ENCODE measurements around the gene SYT8.
A peak's percentile ranks its signal among the peaks of the same experiment; 100 is the strongest.

Gene SYT8

GRCh38 chr11:1823376-1824220 is 11.2 kb upstream of the SYT8 start:
- no peak for DNase-seq
- Histone ChIP-seq H3K9me3 (replicated peaks; ENCODE audit: insufficient read depth, low read length) (no peaks in the 10 kb centered on the region), H2AFZ (ENCODE audit: low read length) (no peak overlapping the region), H3K36me3 (replicated peaks; ENCODE audit: insufficient read depth, low read length) (no peaks in the 10 kb centered on the region), H3K4me2 (ENCODE audit: low read depth, low read length) (no peak overlapping the region), H3K9ac (ENCODE audit: low read length) (no peak overlapping the region), H4K20me1 (ENCODE audit: insufficient read depth, low read length) (no peaks in the 10 kb centered on the region), H3K9me2 (replicated peaks; ENCODE audit: insufficient read depth, low read length) (no peaks in the 10 kb centered on the region), H3F3A (ENCODE audit: insufficient read depth, low read length) (no peaks in the 10 kb centered on the region), H3K79me2 (ENCODE audit: low read length) (no peaks in the 10 kb centered on the region), H3K27ac (ENCODE audit: low read length) (no peak overlapping the region), H3K4me1 (ENCODE audit: low read length) (no peaks in the 10 kb centered on the region), H3K4me3 (ENCODE audit: low read length) (no peak overlapping the region), H3K27me3 (replicated peaks; ENCODE audit: insufficient read depth, low read length) (peaks cover 85% of the 10 kb centered on the region)
- TF ChIP-seq EZH2phosphoT487 (IDR thresholded peaks at IDR 0.05; ENCODE audit: low read length) (no peak), EZH2 (optimal IDR thresholded peaks at IDR 0.05; ENCODE audit: low read depth, low read length) (no peak)
- TF ChIP-seq, protein P1, sequence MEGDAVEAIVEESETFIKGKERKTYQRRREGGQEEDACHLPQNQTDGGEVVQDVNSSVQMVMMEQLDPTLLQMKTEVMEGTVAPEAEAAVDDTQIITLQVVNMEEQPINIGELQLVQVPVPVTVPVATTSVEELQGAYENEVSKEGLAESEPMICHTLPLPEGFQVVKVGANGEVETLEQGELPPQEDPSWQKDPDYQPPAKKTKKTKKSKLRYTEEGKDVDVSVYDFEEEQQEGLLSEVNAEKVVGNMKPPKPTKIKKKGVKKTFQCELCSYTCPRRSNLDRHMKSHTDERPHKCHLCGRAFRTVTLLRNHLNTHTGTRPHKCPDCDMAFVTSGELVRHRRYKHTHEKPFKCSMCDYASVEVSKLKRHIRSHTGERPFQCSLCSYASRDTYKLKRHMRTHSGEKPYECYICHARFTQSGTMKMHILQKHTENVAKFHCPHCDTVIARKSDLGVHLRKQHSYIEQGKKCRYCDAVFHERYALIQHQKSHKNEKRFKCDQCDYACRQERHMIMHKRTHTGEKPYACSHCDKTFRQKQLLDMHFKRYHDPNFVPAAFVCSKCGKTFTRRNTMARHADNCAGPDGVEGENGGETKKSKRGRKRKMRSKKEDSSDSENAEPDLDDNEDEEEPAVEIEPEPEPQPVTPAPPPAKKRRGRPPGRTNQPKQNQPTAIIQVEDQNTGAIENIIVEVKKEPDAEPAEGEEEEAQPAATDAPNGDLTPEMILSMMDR (IDR thresholded peaks at IDR 0.05; ENCODE audit: low read length) = no peak

DNA sequence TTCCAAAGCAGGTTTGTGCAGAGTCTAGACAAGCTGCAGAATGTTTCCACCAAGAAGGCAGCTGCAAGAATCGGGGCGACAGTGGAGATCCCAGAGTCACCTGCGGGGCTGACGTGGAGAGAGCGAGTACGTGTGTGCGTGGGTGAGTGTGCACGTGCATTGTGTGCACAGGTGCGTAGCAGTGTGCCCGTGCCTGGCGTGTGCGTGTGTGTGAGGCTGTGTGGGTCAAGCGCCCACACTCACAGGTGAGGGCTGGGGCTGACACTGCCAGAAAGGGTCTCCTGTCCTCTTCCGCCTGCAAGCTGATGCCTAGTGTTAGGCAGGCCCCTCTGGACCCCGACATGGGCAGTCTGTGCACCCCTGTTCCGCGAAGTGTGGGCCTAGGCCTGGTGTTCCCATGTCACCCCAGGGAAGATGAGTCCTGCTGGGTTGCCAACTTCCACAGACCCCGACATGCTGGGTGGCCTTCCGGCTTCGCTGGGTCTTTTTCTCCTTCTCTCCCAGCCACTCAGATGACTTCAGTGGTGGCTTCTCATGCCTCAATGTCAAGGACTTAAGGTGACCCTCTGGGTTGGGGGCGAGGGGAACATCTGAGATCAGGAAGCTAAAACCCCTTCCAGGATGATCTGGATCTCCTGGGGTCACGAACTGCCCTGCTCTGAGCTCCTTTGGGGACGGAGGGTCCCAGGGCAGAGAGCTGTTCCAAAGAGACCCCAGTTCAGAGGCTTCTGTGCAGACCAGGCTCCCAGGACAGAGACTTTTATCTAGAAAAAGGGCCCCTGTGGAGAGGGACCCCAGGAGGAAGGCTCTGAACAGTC is 10.4 kb upstream of the SYT8 start:
- no peak for DNase-seq
- Histone ChIP-seq H3K4me2 (ENCODE audit: low read depth, low read length) (no peak overlapping the region), H3K79me2 (ENCODE audit: low read length) (no peaks in the 10 kb centered on the region), H3K4me3 (ENCODE audit: low read length) (no peak overlapping the region), H3K27me3 (replicated peaks; ENCODE audit: insufficient read depth, low read length) (peaks cover 85% of the 10 kb centered on the region), H3K4me1 (ENCODE audit: low read length) (no peaks in the 10 kb centered on the region), H3K36me3 (replicated peaks; ENCODE audit: insufficient read depth, low read length) (no peaks in the 10 kb centered on the region), H2AFZ (ENCODE audit: low read length) (no peak overlapping the region), H3K9ac (ENCODE audit: low read length) (no peak overlapping the region), H4K20me1 (ENCODE audit: insufficient read depth, low read length) (no peaks in the 10 kb centered on the region), H3F3A (ENCODE audit: insufficient read depth, low read length) (no peaks in the 10 kb centered on the region), H3K27ac (ENCODE audit: low read length) (no peak overlapping the region), H3K9me2 (replicated peaks; ENCODE audit: insufficient read depth, low read length) (no peaks in the 10 kb centered on the region), H3K9me3 (replicated peaks; ENCODE audit: insufficient read depth, low read length) (no peaks in the 10 kb centered on the region)
- no peak for TF ChIP-seq EZH2 (optimal IDR thresholded peaks at IDR 0.05; ENCODE audit: low read depth, low read length)
- no peak for TF ChIP-seq EZH2phosphoT487 (IDR thresholded peaks at IDR 0.05; ENCODE audit: low read length)
- TF ChIP-seq, protein P1 (IDR thresholded peaks at IDR 0.05; ENCODE audit: low read length) = no peak

DNA sequence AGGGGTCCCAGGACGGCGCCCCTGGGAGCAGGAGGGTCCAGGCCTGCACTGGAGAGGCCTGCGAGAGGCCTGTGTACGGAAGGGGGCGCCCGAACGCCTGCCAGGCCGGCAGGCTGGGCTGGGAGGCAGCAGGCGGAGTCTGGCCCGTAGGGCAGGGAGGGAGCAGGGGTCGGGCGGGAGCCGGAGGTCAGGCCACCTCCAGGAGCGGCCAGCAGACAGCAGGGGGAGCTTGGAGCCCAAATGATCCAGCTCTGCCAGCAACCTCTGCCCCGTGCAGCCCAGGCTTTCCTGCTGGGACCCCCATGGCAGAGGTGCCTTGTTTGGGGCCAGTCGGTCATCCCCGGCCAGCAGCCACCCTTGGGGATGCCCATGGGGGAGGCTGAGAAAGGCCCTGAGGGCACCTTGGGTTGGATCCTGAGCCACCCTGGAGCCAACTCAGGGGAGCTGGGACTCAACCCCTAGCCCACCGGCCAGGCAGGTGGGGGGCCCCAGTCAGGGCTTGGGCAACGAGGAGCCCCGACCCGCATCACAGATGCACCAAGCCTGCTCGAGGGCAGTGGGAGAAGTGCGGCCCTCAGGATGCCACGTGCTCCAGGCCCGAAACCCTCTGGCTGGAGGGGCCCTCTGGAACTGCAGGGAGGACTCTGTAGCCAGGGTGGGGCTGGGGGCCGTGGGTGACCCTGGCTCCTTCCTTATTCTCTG is 9.6 kb upstream of the SYT8 start:
- Histone ChIP-seq H4K20me1 (ENCODE audit: insufficient read depth, low read length) (no peaks in the 10 kb centered on the region), H3K27me3 (replicated peaks; ENCODE audit: insufficient read depth, low read length) (peaks cover 85% of the 10 kb centered on the region), H3K4me3 (ENCODE audit: low read length) (no peak overlapping the region), H3K27ac (ENCODE audit: low read length) (no peak overlapping the region), H3F3A (ENCODE audit: insufficient read depth, low read length) (no peaks in the 10 kb centered on the region), H3K79me2 (ENCODE audit: low read length) (no peaks in the 10 kb centered on the region), H3K36me3 (replicated peaks; ENCODE audit: insufficient read depth, low read length) (no peaks in the 10 kb centered on the region), H3K4me1 (ENCODE audit: low read length) (no peaks in the 10 kb centered on the region), H2AFZ (ENCODE audit: low read length) (no peak overlapping the region), H3K4me2 (ENCODE audit: low read depth, low read length) (no peak overlapping the region), H3K9me2 (replicated peaks; ENCODE audit: insufficient read depth, low read length) (no peaks in the 10 kb centered on the region), H3K9ac (ENCODE audit: low read length) (no peak overlapping the region), H3K9me3 (replicated peaks; ENCODE audit: insufficient read depth, low read length) (no peaks in the 10 kb centered on the region)
- TF ChIP-seq, protein P1 (IDR thresholded peaks at IDR 0.05; ENCODE audit: low read length) = peak; percentile 54
- no peak for TF ChIP-seq EZH2 (optimal IDR thresholded peaks at IDR 0.05; ENCODE audit: low read depth, low read length)
- peak; percentile 18 for DNase-seq

Measured in MM.1S (cell line).